AG09309 (cell line): ENCODE data around the gene DLG2.

Experiments used
- DNase-seq: peaks from one replicate; pipeline ENCODE4 v3.0.0-alpha.2; 2010; ENCODE audit warnings: low read depth
- H3K4me3 ChIP-seq: 2 replicates; pipeline ENCODE4 v1.5.1; 2011; ENCODE audit warnings: mild to moderate bottlenecking, low read depth, low read length, moderate library complexity; ENCODE audit not compliant: control insufficient read depth
- TF ChIP-seq, protein P1 (sequence below): IDR thresholded peaks from 2 replicates; pipeline ENCODE4 v1.5.1; 2011; ENCODE audit warnings: mild to moderate bottlenecking, low read depth, low read length, inconsistent platforms; ENCODE audit not compliant: insufficient read depth, control insufficient read depth; ENCODE audit errors: missing control alignments

The DLG2 gene

DNA sequence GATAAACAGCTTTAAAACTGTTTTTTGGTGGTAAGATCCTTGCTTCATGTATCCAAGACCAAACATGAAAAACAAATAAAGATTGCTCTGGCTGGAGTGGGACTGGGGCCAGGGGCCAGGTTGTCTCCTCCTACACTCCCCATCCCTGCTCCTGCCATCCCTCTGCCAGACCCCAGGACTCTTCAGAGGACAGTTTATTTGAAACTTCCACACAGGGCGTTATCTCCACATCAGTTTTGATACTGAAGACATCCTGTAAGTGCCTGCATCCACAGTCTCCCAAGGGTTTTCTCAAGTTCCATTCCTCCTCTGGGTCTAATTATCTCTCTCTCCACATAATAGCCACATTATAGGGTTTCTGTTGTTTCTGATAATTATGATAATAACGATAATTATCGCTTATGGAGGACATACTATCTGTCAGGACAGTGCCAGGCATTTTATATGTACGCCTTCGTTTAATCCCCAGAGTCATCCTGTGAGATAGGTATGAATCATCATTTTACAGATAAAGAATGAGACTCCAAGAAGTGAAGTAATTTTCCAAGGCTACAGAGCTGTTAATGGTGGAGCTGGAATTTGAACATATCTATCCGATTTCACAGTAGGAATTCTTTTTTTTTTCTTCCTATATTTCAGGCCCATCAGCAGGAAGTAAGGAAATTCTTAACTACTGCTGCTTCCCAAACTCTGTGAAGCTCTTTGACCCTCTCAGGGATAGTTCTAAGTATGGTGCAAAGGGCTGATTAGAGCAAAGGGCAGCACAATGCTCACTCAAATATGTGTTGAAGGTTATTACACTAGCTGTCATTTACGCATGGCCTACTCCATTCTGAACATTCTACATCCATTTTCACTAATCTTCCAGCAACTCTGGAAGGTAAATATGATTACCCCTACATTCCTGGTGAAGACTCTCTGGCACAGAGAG, 1852.9 kb downstream of the DLG2 start:
- TF ChIP-seq, protein P1, sequence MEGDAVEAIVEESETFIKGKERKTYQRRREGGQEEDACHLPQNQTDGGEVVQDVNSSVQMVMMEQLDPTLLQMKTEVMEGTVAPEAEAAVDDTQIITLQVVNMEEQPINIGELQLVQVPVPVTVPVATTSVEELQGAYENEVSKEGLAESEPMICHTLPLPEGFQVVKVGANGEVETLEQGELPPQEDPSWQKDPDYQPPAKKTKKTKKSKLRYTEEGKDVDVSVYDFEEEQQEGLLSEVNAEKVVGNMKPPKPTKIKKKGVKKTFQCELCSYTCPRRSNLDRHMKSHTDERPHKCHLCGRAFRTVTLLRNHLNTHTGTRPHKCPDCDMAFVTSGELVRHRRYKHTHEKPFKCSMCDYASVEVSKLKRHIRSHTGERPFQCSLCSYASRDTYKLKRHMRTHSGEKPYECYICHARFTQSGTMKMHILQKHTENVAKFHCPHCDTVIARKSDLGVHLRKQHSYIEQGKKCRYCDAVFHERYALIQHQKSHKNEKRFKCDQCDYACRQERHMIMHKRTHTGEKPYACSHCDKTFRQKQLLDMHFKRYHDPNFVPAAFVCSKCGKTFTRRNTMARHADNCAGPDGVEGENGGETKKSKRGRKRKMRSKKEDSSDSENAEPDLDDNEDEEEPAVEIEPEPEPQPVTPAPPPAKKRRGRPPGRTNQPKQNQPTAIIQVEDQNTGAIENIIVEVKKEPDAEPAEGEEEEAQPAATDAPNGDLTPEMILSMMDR: no peak
- no peak for DNase-seq
- H3K4me3 ChIP-seq: no peak overlapping the region

DNA sequence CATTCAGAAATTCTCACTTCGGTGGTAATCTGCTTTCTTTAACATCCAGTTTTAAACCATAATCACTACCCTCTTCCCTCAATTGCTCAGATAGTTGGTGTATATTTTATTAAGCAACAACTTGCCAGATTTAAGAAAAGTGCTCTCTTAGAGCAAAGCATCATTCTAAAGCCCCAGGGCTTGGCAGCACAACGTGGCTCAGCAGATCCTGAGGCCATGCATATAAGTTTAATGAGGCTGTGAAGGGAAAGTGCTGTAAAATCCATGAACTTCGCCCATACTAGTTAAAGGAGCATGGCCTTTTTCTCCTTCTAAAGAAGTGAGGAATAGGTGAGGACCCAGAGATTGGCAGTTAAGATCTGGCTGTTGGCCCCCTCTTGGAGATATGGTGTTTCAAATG, 1858.7 kb downstream of the DLG2 start:
- TF ChIP-seq, protein P1: no peak
- no peak for DNase-seq
- no peak overlapping the region for H3K4me3 ChIP-seq

DNA sequence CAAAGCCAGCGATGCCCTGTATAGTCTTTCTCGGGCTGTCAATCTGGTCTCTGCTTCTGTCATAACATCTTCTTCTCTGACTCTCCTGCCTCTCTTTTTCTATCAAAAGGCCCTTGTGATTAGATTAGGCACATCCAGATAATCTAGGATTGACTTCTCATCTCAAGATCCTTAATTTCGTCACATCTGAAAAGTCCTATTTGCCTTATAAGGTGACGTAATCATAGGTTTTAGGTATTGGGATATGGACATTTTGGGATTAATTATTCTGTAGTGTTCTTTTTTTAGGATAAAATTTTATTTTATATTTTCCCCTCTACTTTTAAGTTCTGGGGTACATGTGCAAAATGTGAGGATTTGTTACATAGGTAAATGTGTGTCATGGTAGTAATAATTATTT, 1860.2 kb downstream of the DLG2 start:
- DNase-seq: no peak
- TF ChIP-seq, protein P1: no peak
- no peak overlapping the region for H3K4me3 ChIP-seq

DNA sequence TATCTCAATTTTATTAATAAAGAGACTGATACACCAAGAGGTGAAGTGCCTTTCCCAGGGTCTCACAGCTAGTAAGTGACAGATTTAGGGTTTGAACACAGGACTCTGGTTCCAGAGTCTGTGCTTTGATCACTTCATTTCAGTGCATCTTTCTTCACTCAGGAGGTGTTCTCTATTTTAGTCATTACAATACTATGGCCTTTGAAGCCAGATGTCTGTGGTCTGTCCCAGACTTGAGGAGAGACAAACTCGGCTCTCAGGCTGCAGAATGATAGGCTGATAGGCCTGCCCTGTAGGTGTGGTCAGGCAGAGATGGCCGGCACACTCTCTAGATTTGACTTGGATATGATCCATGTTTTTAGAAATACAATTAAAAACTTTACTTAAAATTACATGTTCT, 1862.5 kb downstream of the DLG2 start:
- TF ChIP-seq, protein P1: no peak
- H3K4me3 ChIP-seq: no peak overlapping the region
- no peak for DNase-seq

DNA sequence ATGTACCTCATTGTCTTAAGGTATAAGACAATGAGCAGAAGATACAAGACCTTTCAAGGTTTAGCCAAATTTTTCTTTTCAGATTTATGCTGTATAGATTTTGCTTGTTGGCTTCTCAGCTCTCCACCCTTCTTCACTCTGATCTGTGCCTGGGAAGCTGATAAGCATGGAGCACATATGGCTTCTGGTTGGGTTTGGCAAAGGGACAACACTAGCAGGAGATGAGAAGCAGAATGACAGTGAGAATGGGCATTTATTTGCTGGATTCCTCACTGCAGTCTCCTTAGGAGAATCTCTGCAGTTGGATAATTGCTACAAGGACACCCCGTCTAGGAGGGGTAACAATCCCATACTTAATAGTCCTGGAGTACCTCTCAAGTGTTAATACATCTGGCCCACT, 1866.2 kb downstream of the DLG2 start:
- TF ChIP-seq, protein P1: no peak
- H3K4me3 ChIP-seq: no peak overlapping the region
- DNase-seq: no peak

DNA sequence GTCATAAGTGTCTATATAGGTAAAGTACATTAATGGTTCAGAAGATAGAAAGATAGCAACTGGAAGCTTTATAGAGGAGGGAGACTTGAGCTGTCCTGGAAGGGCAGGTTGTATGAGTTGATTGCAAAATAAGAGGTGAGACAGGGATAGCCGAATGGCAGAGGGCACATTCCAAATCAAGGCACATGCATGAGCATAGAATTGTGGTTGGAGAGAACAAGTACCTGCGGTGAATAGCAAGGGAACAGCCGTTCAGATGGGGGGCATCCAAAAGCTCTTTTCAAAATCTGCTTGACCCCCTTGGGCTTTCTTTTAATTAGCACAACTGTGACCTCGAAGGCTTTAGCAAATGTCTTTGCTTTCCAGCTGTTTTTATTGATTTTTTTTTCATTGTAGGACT, 1868.0 kb downstream of the DLG2 start:
- TF ChIP-seq, protein P1: no peak
- no peak for DNase-seq
- H3K4me3 ChIP-seq: no peak overlapping the region
